MM.1S (cell line): Measurements from ENCODE around the gene ABHD12.

Source experiments
- DNase-seq: peaks from one replicate; pipeline ENCODE4 v3.0.0-alpha.2; 2015
- H2AFZ ChIP-seq: fragments of 300-600 bp; sonication (generic); 2 replicates; pipeline ENCODE4 v1.6.0; 2016; ENCODE audit warnings: antibody characterized with exemption, low read length
- H3F3A ChIP-seq: fragments of 300-600 bp; sonication (generic); 2 replicates; pipeline ENCODE4 v1.6.1; 2016; ENCODE audit warnings: mild to moderate bottlenecking, antibody characterized with exemption, low read length, moderate library complexity, mixed read lengths; ENCODE audit not compliant: insufficient read depth
- H3K27ac ChIP-seq: fragments of 300-600 bp; sonication (generic); 2 replicates; pipeline ENCODE4 v1.5.1; 2016; ENCODE audit warnings: mild to moderate bottlenecking, low read length
- H3K27me3 ChIP-seq: fragments of 300-600 bp; sonication (generic); replicated peaks from 2 replicates; pipeline ENCODE4 v1.6.0; 2016; ENCODE audit warnings: low read length; ENCODE audit not compliant: insufficient read depth
- H3K36me3 ChIP-seq: fragments of 300-600 bp; sonication (generic); replicated peaks from 2 replicates; pipeline ENCODE4 v1.6.1; 2016; ENCODE audit warnings: mild to moderate bottlenecking, low read length, mixed read lengths; ENCODE audit not compliant: insufficient read depth
- H3K4me1 ChIP-seq: fragments of 300-600 bp; sonication (generic); 2 replicates; pipeline ENCODE4 v1.6.1; 2016; ENCODE audit warnings: low read length, mixed read lengths
- H3K4me2 ChIP-seq: fragments of 300-600 bp; sonication (generic); 2 replicates; pipeline ENCODE4 v1.6.0; 2016; ENCODE audit warnings: low read depth, low read length
- H3K4me3 ChIP-seq: fragments of 300-600 bp; sonication (generic); 2 replicates; pipeline ENCODE4 v1.5.1; 2016; ENCODE audit warnings: low read length, mixed read lengths
- H3K79me2 ChIP-seq: fragments of 300-600 bp; sonication (generic); 2 replicates; pipeline ENCODE4 v1.6.1; 2016; ENCODE audit warnings: mixed run types, low read length, mixed read lengths
- H3K9ac ChIP-seq: fragments of 300-600 bp; sonication (generic); 2 replicates; pipeline ENCODE4 v1.6.1; 2016; ENCODE audit warnings: low read length, mixed read lengths
- H3K9me2 ChIP-seq: fragments of 300-600 bp; sonication (generic); replicated peaks from 2 replicates; pipeline ENCODE4 v1.6.1; 2016; ENCODE audit warnings: mild to moderate bottlenecking, low read length, mixed read lengths; ENCODE audit not compliant: insufficient read depth
- H3K9me3 ChIP-seq: fragments of 300-600 bp; sonication (generic); replicated peaks from 2 replicates; pipeline ENCODE4 v1.6.1; 2016; ENCODE audit warnings: mild to moderate bottlenecking, low read length, mixed read lengths; ENCODE audit not compliant: insufficient read depth
- H4K20me1 ChIP-seq: fragments of 300-600 bp; sonication (generic); 2 replicates; pipeline ENCODE4 v1.6.1; 2016; ENCODE audit warnings: mild to moderate bottlenecking, low read length, moderate library complexity, mixed read lengths; ENCODE audit not compliant: insufficient read depth
- CTCF ChIP-seq: fragments of 300-600 bp; sonication (generic); IDR thresholded peaks from 2 replicates; pipeline ENCODE4 v1.5.1; 2016; ENCODE audit warnings: antibody characterized with exemption, low read length, mixed read lengths
- EZH2 ChIP-seq: fragments of 300-600 bp; sonication (generic); optimal IDR thresholded peaks from 2 replicates; pipeline ENCODE3; 2017; ENCODE audit warnings: low read depth, mild to moderate bottlenecking, antibody characterized with exemption, low read length, mixed read lengths
- EZH2phosphoT487 ChIP-seq: fragments of 300-600 bp; sonication (generic); IDR thresholded peaks from 2 replicates; pipeline ENCODE4 v1.6.1; 2018; ENCODE audit warnings: antibody characterized with exemption, low read length

Gene ABHD12

GRCh38 chr20:25424536-25424935 is 33.9 kb upstream of the ABHD12 start:
- no peaks in the 10 kb centered on the region for H3F3A ChIP-seq
- H3K36me3 ChIP-seq = 0 out of 2 replicates have a peak, but pooled peaks cover 2% of the 10 kb centered on the region
- TF ChIP-seq EZH2 (no peak), CTCF (no peak), EZH2phosphoT487 (no peak)
- no peaks in the 10 kb centered on the region for H3K9me3 ChIP-seq
- no peaks in the 10 kb centered on the region for H3K4me1 ChIP-seq
- H3K27ac ChIP-seq = no peak overlapping the region
- no peak overlapping the region for H3K4me3 ChIP-seq
- no peaks in the 10 kb centered on the region for H3K79me2 ChIP-seq
- DNase-seq = no peak
- no peaks in the 10 kb centered on the region for H3K27me3 ChIP-seq
- H4K20me1 ChIP-seq = no peaks in the 10 kb centered on the region
- H2AFZ ChIP-seq = no peak overlapping the region
- H3K9ac ChIP-seq = no peak overlapping the region
- no peaks in the 10 kb centered on the region for H3K9me2 ChIP-seq
- H3K4me2 ChIP-seq = no peak overlapping the region

GRCh38 chr20:25422032-25422431 is 31.4 kb upstream of the ABHD12 start:
- Histone ChIP-seq H2AFZ (no peak overlapping the region), H3K27me3 (no peaks in the 10 kb centered on the region), H4K20me1 (no peaks in the 10 kb centered on the region), H3K4me1 (no peaks in the 10 kb centered on the region), H3K4me3 (no peak overlapping the region), H3K9ac (no peak overlapping the region), H3K9me3 (no peaks in the 10 kb centered on the region), H3K79me2 (no peaks in the 10 kb centered on the region; the same call in 1 of the 2 replicates), H3K4me2 (no peak overlapping the region), H3K36me3 (0 out of 2 replicates have a peak, but pooled peaks cover 2% of the 10 kb centered on the region), H3K9me2 (no peaks in the 10 kb centered on the region), H3F3A (no peaks in the 10 kb centered on the region), H3K27ac (no peak overlapping the region)
- no peak for DNase-seq
- no peak for TF ChIP-seq EZH2
- no peak for TF ChIP-seq CTCF
- TF ChIP-seq EZH2phosphoT487 = no peak

GRCh38 chr20:25421102-25421501 is 30.5 kb upstream of the ABHD12 start:
- 0 out of 2 replicates have a peak, but pooled peaks cover 2% of the 10 kb centered on the region for H3K36me3 ChIP-seq
- H3K79me2 ChIP-seq = peaks cover 9% of the 10 kb centered on the region
- TF ChIP-seq EZH2phosphoT487 (no peak), CTCF (no peak), EZH2 (no peak)
- H2AFZ ChIP-seq = no peak overlapping the region
- no peak overlapping the region for H3K9ac ChIP-seq
- H3K4me1 ChIP-seq = no peaks in the 10 kb centered on the region
- no peaks in the 10 kb centered on the region for H3F3A ChIP-seq
- no peaks in the 10 kb centered on the region for H3K9me3 ChIP-seq
- no peaks in the 10 kb centered on the region for H4K20me1 ChIP-seq
- H3K27me3 ChIP-seq = no peaks in the 10 kb centered on the region
- no peak for DNase-seq
- H3K4me2 ChIP-seq = no peak overlapping the region
- no peak overlapping the region for H3K4me3 ChIP-seq
- no peaks in the 10 kb centered on the region for H3K9me2 ChIP-seq
- no peak overlapping the region for H3K27ac ChIP-seq
